GM12873 (cell line): ENCODE results near the gene IL1RN.

ENCODE experiments used
- TF ChIP-seq, protein P1 (sequence below): IDR thresholded peaks from 2 replicates; pipeline ENCODE4 v1.5.1; 2012; ENCODE audit warnings: low read depth, mild to moderate bottlenecking, moderate library complexity, low read length, control low read depth; ENCODE audit not compliant: insufficient read depth; ENCODE audit errors: missing control alignments

IL1RN gene

DNA sequence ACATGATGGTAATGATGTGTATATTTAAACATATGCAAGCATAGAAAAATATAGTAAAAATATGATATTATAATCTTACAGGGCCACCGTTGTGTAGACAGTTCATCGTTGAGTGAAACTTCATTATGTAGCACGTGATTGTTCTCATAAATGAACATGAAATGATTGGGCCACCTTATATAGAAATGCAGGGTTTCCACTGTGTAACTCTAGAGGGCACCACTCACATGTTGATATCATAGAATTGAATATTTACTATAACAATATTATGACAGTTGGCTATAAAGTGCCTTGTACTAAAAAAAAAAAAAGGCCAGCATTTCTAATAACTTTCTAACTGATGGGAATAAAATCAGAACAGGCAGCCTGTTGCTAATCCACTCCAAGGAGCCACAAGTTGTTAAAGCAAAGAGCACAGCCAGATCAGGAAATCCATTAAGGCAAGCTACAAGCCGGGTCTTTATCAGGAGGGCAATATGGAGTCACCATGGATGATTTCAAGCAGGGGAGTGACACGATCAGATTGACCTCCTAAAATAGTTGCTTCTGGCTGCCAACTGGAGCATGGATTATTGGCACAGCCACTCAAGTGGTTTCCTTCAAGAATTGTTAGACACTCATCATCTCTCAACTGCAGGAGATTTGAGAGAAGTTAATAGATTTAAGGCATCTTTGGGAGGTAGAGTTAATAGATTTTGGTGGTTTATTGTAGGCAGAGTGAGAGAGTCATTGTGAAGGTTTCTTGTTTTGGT lies 43.0 kb upstream of the IL1RN start:
- TF ChIP-seq, protein P1, sequence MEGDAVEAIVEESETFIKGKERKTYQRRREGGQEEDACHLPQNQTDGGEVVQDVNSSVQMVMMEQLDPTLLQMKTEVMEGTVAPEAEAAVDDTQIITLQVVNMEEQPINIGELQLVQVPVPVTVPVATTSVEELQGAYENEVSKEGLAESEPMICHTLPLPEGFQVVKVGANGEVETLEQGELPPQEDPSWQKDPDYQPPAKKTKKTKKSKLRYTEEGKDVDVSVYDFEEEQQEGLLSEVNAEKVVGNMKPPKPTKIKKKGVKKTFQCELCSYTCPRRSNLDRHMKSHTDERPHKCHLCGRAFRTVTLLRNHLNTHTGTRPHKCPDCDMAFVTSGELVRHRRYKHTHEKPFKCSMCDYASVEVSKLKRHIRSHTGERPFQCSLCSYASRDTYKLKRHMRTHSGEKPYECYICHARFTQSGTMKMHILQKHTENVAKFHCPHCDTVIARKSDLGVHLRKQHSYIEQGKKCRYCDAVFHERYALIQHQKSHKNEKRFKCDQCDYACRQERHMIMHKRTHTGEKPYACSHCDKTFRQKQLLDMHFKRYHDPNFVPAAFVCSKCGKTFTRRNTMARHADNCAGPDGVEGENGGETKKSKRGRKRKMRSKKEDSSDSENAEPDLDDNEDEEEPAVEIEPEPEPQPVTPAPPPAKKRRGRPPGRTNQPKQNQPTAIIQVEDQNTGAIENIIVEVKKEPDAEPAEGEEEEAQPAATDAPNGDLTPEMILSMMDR = peak; percentile 27

DNA sequence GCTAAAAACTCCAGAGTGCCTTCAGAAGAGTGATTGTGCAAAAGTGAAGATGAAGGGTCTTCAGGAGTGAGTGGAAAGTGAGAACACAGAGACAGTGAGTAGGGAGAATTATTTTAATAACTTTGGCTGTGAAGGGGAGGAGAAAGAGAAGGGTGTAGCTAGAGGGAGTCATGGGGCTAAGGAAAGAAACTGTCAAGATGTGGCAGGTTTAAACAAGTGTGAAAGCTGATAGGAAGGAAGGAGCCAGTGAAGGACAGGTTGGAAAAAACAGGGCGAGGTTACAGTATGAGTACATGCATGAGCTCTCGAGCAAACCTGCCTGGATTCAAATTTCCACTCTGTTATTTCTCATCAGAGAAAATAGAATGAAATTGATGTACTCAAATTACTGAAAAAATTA lies 41.9 kb upstream of the IL1RN start:
- TF ChIP-seq, protein P1 = no peak

DNA sequence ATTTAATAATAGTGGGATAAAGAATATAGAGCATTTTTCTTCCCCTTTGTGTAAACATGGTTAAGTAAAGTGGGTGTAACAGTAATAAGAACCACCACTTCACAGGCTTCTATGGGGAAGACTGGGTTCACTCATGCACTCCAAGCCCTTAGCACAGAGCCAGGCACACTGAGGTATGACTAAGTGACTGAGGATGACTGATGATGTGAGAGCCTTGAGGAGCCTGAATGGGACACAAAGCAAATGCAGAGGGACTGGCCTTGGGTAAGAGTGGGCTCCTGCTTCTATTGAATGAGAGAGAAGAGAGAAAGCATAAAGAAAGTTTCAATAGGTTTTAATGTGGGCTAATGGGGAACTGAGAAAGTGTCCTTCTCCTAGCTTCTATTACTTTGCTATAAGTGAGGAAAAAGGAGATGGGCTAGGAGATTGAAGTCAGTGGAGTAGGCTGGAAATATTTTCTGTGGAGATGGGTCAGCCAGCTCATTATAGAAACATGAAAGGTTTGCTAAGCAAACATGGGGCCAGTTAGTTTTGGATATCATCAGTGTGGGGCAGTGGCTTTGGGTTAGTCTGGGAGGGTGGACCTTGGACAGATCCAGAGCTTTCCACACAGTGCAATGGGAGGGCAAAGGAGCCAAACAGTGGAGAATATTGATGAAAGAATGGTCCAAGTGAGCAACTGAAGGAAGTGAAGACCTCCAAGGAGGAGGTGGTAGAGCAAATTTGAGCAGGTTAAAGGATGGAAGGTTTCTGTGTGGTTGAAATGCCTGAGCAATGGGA lies 39.0 kb upstream of the IL1RN start:
- TF ChIP-seq, protein P1 = no peak

DNA sequence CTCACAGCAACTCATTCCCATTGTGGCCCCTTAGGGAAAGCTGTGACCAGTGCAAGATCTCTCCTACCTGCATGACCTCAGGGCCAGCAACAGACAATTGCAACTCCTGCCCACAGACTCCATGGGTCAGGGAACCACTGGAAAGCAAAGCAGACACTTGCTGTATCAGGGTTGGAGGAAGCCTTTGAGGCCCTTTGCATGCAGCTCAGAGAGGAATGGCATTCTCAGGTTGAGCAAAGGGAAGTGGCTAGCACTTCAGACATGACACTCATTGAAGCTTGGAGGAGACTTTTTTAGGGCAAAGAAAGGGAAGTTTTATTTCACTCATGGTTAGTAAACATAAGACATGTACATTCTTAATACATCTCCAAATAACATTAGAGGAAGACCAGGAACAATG lies 37.5 kb upstream of the IL1RN start:
- TF ChIP-seq, protein P1 = no peak

DNA sequence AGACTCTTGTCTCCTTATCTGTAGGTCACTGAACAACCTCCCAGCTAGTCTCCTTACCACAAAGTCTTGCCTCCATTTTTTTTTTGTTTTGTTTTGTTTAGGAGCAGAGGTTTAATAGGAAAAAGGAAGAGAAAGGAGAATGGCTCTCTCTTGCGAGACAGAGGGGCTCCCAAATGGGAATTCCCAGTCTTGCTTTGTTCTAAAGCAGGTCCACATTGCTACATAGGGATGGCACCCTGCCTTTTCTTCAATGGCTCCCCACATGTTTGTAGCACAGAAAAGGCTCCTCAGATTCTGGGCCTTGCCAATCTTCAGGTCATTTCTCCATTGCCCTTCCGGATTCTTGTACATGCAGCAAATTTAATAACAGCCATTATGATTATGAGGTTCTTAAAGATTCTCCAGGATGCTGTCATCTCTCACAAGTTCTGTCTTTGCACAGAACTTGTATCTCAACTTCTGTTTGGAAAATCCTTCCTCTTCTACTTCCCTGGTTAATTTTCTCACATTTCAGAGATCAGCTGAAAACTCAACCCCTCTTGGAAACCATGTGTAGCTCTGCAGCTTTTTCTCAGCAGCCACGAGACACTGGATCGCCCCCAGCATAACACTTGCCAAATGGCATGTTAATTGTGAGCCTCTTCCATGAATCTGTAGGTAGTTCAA lies 36.0 kb upstream of the IL1RN start:
- TF ChIP-seq, protein P1 = no peak

DNA sequence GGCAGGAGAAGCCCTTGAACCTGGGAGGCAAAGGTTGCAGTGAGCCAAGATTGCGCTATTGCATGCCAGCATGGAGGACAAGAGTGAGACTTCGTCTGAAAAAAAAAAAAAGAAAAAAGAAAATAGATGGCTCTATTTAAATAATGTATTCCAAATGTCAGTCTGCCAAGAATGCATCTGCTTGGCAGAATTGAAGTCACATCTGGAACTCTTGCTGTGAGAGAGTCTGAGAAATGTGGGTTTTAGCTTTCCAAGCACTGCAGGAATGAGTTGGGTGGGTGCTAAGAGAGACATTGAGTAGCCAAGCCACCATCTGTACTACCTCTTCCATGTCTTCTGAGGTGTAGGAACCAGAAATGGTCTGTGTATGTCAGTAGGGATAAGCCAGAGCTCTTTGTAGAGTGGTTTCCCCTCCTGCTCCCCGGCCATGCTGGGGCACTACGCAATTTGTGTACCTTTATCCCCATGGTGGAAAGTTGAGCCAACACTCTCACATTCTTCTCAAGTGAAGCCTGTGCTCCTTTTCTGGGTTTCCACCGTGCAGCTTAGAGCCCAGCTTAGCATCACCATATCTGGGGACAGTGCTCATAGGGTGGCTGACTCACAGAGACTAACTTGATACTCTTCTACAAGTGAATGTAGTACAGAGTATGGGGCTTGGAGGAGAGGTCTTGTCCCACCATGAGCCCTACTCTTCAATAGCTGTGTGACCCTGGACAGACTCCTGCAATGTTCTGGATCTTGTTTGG lies 34.4 kb upstream of the IL1RN start:
- TF ChIP-seq, protein P1 = no peak
